NCI-H128 (cell line): ENCODE data around the gene CBLN1.
"Not testable (repeated sequence)": the region's sequence is repeated elsewhere in the genome, so short reads cannot be mapped to it uniquely, and the experiment has no call there.

ENCODE experiments used
- DNase-seq: peaks from one replicate; lab custom pipeline; 2025; ENCODE audit not compliant: unreplicated experiment; lab: John Stamatoyannopoulos, UW

Gene CBLN1

GRCh38 chr16:49277766-49278566 lies 3.7 kb downstream of the CBLN1 start:
- DNase-seq, result no peak

- DNase-seq, result no peak
Observed at GRCh38 chr16:49277386-49277742, 4.3 kb downstream of the CBLN1 start.

GRCh38 chr16:49276646-49277385 lies 4.8 kb downstream of the CBLN1 start:
- no peak for DNase-seq

- DNase-seq, result no peak
Observed at GRCh38 chr16:49275870-49276269, 5.8 kb downstream of the CBLN1 start.

- no peak for DNase-seq
Observed at GRCh38 chr16:49275050-49275730, 6.4 kb downstream of the CBLN1 start.

GRCh38 chr16:49274591-49274990 lies 7.0 kb downstream of the CBLN1 start:
- DNase-seq, result no peak

GRCh38 chr16:49273771-49274170 lies 7.9 kb downstream of the CBLN1 start:
- DNase-seq, result no peak

- no peak for DNase-seq
Observed at GRCh38 chr16:49271363-49271762, 10.3 kb downstream of the CBLN1 start.

- DNase-seq, result no peak
Observed at GRCh38 chr16:49269201-49269600, 12.4 kb downstream of the CBLN1 start.

- no peak for DNase-seq
Observed at GRCh38 chr16:49268667-49269066, 13.0 kb downstream of the CBLN1 start.

GRCh38 chr16:49262501-49262900 lies 19.1 kb downstream of the CBLN1 start:
- DNase-seq, result no peak

GRCh38 chr16:49261930-49262329 lies 19.7 kb downstream of the CBLN1 start:
- no peak for DNase-seq

- no peak for DNase-seq
Observed at GRCh38 chr16:49260956-49261530, 20.6 kb downstream of the CBLN1 start.

- DNase-seq, result no peak
Observed at GRCh38 chr16:49260253-49260652, 21.4 kb downstream of the CBLN1 start.

GRCh38 chr16:49259330-49259729 lies 22.3 kb downstream of the CBLN1 start:
- no peak for DNase-seq

- DNase-seq, result no peak
Observed at GRCh38 chr16:49250689-49251088, 30.9 kb downstream of the CBLN1 start.

GRCh38 chr16:49248227-49248626 lies 33.4 kb downstream of the CBLN1 start:
- DNase-seq, result no peak

GRCh38 chr16:49236216-49236615 lies 45.4 kb downstream of the CBLN1 start:
- DNase-seq, result no peak

GRCh38 chr16:49228335-49228734 lies 53.3 kb downstream of the CBLN1 start:
- not testable (repeated sequence) for DNase-seq
